ENCODE data around the gene FLAD1.

- TF ChIP-seq CTCF (tag by site-specific recombination; IDR thresholded peaks at IDR 0.05) (no peak), ZNF704 (tag by site-specific recombination; IDR thresholded peaks at IDR 0.05) (no peak), OSR2 (tag by site-specific recombination; IDR thresholded peaks at IDR 0.05) (no peak), ZEB2 (tag by site-specific recombination; IDR thresholded peaks at IDR 0.05) (no peak), ZNF677 (tag by site-specific recombination; IDR thresholded peaks at IDR 0.05) (no peak), ZNF280D (tag by site-specific recombination; IDR thresholded peaks at IDR 0.05) (no peak), KLF9 (tag by site-specific recombination; IDR thresholded peaks at IDR 0.05; ENCODE audit: low read depth) (no peak), REST (tag by site-specific recombination; IDR thresholded peaks at IDR 0.05) (no peak), PRDM10 (tag by site-specific recombination; IDR thresholded peaks at IDR 0.05) (no peak)
These were observed 30.5 kb downstream of the FLAD1 start for GRCh38 chr1:155013632-155014031.

Data from HEK293 (cell line).